ENCODE data around the gene HBS1L. TPM values are rescaled to one million over a fixed set of nuclear protein-coding genes. Genes with fewer than 3 reads are reported as not detected.

The HBS1L gene
- total and polyA plus RNA-seq, 2 experiments from 2014 or later, result 43.0 to 70.6 TPM

- no peak for TF ChIP-seq CTCF (IDR thresholded peaks at IDR 0.05; ENCODE audit: poor library complexity)
- no peak for TF ChIP-seq EZH2 (IDR thresholded peaks at IDR 0.05; ENCODE audit: borderline replicate concordance)
- no peak for TF ChIP-seq EZH2phosphoT487 (IDR thresholded peaks at IDR 0.05; ENCODE audit: low read depth, severe bottlenecking, unreplicated experiment)
- Histone ChIP-seq H3K79me2 (no peaks in the 10 kb centered on the region), H2AFZ (no peak overlapping the region), H3K27ac (no peak overlapping the region), H3K4me3 (no peak overlapping the region), H3K9me2 (replicated peaks; ENCODE audit: insufficient read depth) (no peaks in the 10 kb centered on the region), H3K4me1 (ENCODE audit: insufficient read depth) (no peaks in the 10 kb centered on the region), H4K20me1 (ENCODE audit: insufficient read depth, poor library complexity, severe bottlenecking) (no peaks in the 10 kb centered on the region), H3K9me3 (ENCODE audit: low read depth) (no peaks in the 10 kb centered on the region), H3K27me3 (peaks cover 3% of the 10 kb centered on the region), H3K36me3 (replicated peaks; ENCODE audit: insufficient read depth, low read depth) (no peaks in the 10 kb centered on the region), H3K4me2 (no peak overlapping the region)
- DNase-seq (ENCODE audit: low spot score), result no peak
- WGBS (ENCODE audit: low lambda C conversion rate, missing lambda C conversion rate), result 92% methylated on average over 1 of the region's 1 CpG
Measured at GRCh38 chr6:135094403-135094821, 39.8 kb upstream of the HBS1L start.

GRCh38 chr6:135093578-135093977 is 39.0 kb upstream of the HBS1L start:
- WGBS (ENCODE audit: low lambda C conversion rate, missing lambda C conversion rate), result 82% methylated on average over 5 of the region's 5 CpGs
- Histone ChIP-seq H3K36me3 (replicated peaks; ENCODE audit: insufficient read depth, low read depth) (no peaks in the 10 kb centered on the region), H3K4me1 (ENCODE audit: insufficient read depth) (no peaks in the 10 kb centered on the region), H3K9me2 (replicated peaks; ENCODE audit: insufficient read depth) (no peaks in the 10 kb centered on the region), H3K27me3 (no peaks in the 10 kb centered on the region), H4K20me1 (ENCODE audit: insufficient read depth, poor library complexity, severe bottlenecking) (no peaks in the 10 kb centered on the region), H3K4me2 (no peak overlapping the region), H3K4me3 (no peak overlapping the region), H3K27ac (no peak overlapping the region), H2AFZ (no peak overlapping the region), H3K79me2 (no peaks in the 10 kb centered on the region), H3K9me3 (ENCODE audit: low read depth) (no peaks in the 10 kb centered on the region)
- no peak for DNase-seq (ENCODE audit: low spot score)
- TF ChIP-seq CTCF (IDR thresholded peaks at IDR 0.05; ENCODE audit: poor library complexity) (no peak), EZH2phosphoT487 (IDR thresholded peaks at IDR 0.05; ENCODE audit: low read depth, severe bottlenecking, unreplicated experiment) (no peak), EZH2 (IDR thresholded peaks at IDR 0.05; ENCODE audit: borderline replicate concordance) (no peak)

- Histone ChIP-seq H2AFZ (no peak overlapping the region), H3K4me2 (no peak overlapping the region), H3K4me3 (no peak overlapping the region), H3K36me3 (replicated peaks; ENCODE audit: insufficient read depth, low read depth) (no peaks in the 10 kb centered on the region), H4K20me1 (ENCODE audit: insufficient read depth, poor library complexity, severe bottlenecking) (no peaks in the 10 kb centered on the region), H3K27ac (no peak overlapping the region), H3K9me3 (ENCODE audit: low read depth) (no peaks in the 10 kb centered on the region), H3K9me2 (replicated peaks; ENCODE audit: insufficient read depth) (no peaks in the 10 kb centered on the region), H3K79me2 (no peaks in the 10 kb centered on the region), H3K27me3 (no peaks in the 10 kb centered on the region), H3K4me1 (ENCODE audit: insufficient read depth) (no peaks in the 10 kb centered on the region)
- TF ChIP-seq EZH2 (IDR thresholded peaks at IDR 0.05; ENCODE audit: borderline replicate concordance) (no peak), CTCF (IDR thresholded peaks at IDR 0.05; ENCODE audit: poor library complexity) (no peak), EZH2phosphoT487 (IDR thresholded peaks at IDR 0.05; ENCODE audit: low read depth, severe bottlenecking, unreplicated experiment) (no peak)
- no peak for DNase-seq (ENCODE audit: low spot score)
- WGBS (ENCODE audit: low lambda C conversion rate, missing lambda C conversion rate), result 92% methylated on average over 3 of the region's 3 CpGs
Measured at GRCh38 chr6:135092724-135093123, 38.1 kb upstream of the HBS1L start.

GRCh38 chr6:135090819-135091218 is 36.2 kb upstream of the HBS1L start:
- H3K36me3 ChIP-seq (replicated peaks; ENCODE audit: insufficient read depth, low read depth), result no peaks in the 10 kb centered on the region
- H3K4me2 ChIP-seq, result no peak overlapping the region
- H3K4me3 ChIP-seq, result no peak overlapping the region
- no peaks in the 10 kb centered on the region for H4K20me1 ChIP-seq (ENCODE audit: insufficient read depth, poor library complexity, severe bottlenecking)
- no peaks in the 10 kb centered on the region for H3K27me3 ChIP-seq
- WGBS (ENCODE audit: low lambda C conversion rate, missing lambda C conversion rate), result 90% methylated on average over 2 of the region's 2 CpGs
- TF ChIP-seq EZH2phosphoT487 (IDR thresholded peaks at IDR 0.05; ENCODE audit: low read depth, severe bottlenecking, unreplicated experiment) (no peak), CTCF (IDR thresholded peaks at IDR 0.05; ENCODE audit: poor library complexity) (no peak), EZH2 (IDR thresholded peaks at IDR 0.05; ENCODE audit: borderline replicate concordance) (no peak)
- no peaks in the 10 kb centered on the region for H3K9me2 ChIP-seq (replicated peaks; ENCODE audit: insufficient read depth)
- H3K9me3 ChIP-seq (ENCODE audit: low read depth), result no peaks in the 10 kb centered on the region
- H3K4me1 ChIP-seq (ENCODE audit: insufficient read depth), result no peaks in the 10 kb centered on the region
- H3K79me2 ChIP-seq, result no peaks in the 10 kb centered on the region
- no peak overlapping the region for H3K27ac ChIP-seq
- H2AFZ ChIP-seq, result no peak overlapping the region
- no peak for DNase-seq (ENCODE audit: low spot score)

Data from hepatocyte (in vitro differentiated cells).